HepG2 (cell line): ENCODE measurements around the gene POLR3H. TPM values are rescaled to one million over a fixed set of nuclear protein-coding genes. Genes with fewer than 3 reads are reported as not detected.

ENCODE experiments used
- ARID5B ChIP-seq: IDR thresholded peaks from 2 replicates; pipeline ENCODE4 v1.4.0; 2020; ENCODE audit warnings: mild to moderate bottlenecking, missing genetic modification reagents
- BATF2 ChIP-seq: sonication (generic); formaldehyde crosslinking; IDR thresholded peaks from 2 replicates; pipeline ENCODE4 v1.8.0; 2022; ENCODE audit warnings: mild to moderate bottlenecking, missing genetic modification reagents, moderate library complexity
- CSRNP1 ChIP-seq: sonication (generic); formaldehyde crosslinking; IDR thresholded peaks from 2 replicates; pipeline ENCODE4 v1.8.1; 2023; ENCODE audit warnings: mild to moderate bottlenecking, missing genetic modification reagents
- RARG ChIP-seq: sonication (generic); formaldehyde crosslinking; IDR thresholded peaks from 2 replicates; pipeline ENCODE4 v1.4.0; 2020; ENCODE audit warnings: low read depth, mild to moderate bottlenecking, missing genetic modification reagents
- SALL2 ChIP-seq: sonication (generic); formaldehyde crosslinking; IDR thresholded peaks from 2 replicates; pipeline ENCODE4 v1.8.1; 2023; ENCODE audit warnings: mild to moderate bottlenecking, missing genetic modification reagents, inconsistent platforms
- ZBTB43 ChIP-seq: sonication (generic); formaldehyde crosslinking; conservative IDR thresholded peaks from 2 replicates; pipeline ENCODE4 v1.4.0; 2020; ENCODE audit warnings: missing genetic modification reagents
- ZNF572 ChIP-seq: sonication (generic); formaldehyde crosslinking; IDR thresholded peaks from 2 replicates; pipeline ENCODE4 v1.5.1; 2020; ENCODE audit warnings: mild to moderate bottlenecking, missing genetic modification reagents
- ZNF749 ChIP-seq: sonication (generic); formaldehyde crosslinking; IDR thresholded peaks from 2 replicates; pipeline ENCODE4 v1.8.0; 2022; ENCODE audit warnings: mild to moderate bottlenecking, missing genetic modification reagents, moderate library complexity, borderline replicate concordance
- polyA plus RNA-seq, 8 experiments: library from polyadenylated mRNA; depleted of rRNA in 3 of 8; stranded (reverse) in 7 of 8; unstranded in 1 of 8; fragments of >200 nt; fragmentation: Illumina TruSeq in 4 of 8; extraction: Trizol in 4 of 8; gene quantifications; 2 replicates each; pipeline versions ENCODE4 v1.2.1 to v1.2.3, GENCODE V29; 2011 to 2016; ENCODE audit warnings: low read depth in 4 of 8, missing spikeins in 1 of 8, mixed read lengths in 1 of 8; ENCODE audit not compliant: insufficient read depth in 1 of 8
- total RNA-seq, 5 experiments: library from RNA; depleted of rRNA; stranded (reverse); fragments of >200 nt; fragmentation: Illumina TruSeq; extraction: Trizol; gene quantifications; 2 replicates each; pipeline ENCODE4 v1.2.3, GENCODE V29; 2016; ENCODE audit warnings: low read depth in 1 of 5
- TF ChIP-seq, protein P1 (sequence below): sonication (generic); formaldehyde crosslinking; IDR thresholded peaks from 2 replicates; pipeline ENCODE4 v1.4.0; 2020; ENCODE audit warnings: missing genetic modification reagents, borderline replicate concordance
- TF ChIP-seq, protein P2 (sequence below): sonication (generic); formaldehyde crosslinking; IDR thresholded peaks from 2 replicates; pipeline ENCODE4 v1.9.0; 2021; ENCODE audit warnings: missing genetic modification reagents, borderline replicate concordance

The POLR3H gene
- total and polyA plus RNA-seq, 2 of the 13 experiments (the other 11 are each of a cell fraction or from before 2014, with no cell fraction given), result 10.3 to 28.6 TPM

- TF ChIP-seq CSRNP1 (CRISPR knock-in tag), result no peak; the same call in 1 of the 2 replicates
- TF ChIP-seq ARID5B (CRISPR knock-in tag), result 0 out of 2 replicates have a peak, but pooled peaks have one; percentile 33
- TF ChIP-seq, protein P1, sequence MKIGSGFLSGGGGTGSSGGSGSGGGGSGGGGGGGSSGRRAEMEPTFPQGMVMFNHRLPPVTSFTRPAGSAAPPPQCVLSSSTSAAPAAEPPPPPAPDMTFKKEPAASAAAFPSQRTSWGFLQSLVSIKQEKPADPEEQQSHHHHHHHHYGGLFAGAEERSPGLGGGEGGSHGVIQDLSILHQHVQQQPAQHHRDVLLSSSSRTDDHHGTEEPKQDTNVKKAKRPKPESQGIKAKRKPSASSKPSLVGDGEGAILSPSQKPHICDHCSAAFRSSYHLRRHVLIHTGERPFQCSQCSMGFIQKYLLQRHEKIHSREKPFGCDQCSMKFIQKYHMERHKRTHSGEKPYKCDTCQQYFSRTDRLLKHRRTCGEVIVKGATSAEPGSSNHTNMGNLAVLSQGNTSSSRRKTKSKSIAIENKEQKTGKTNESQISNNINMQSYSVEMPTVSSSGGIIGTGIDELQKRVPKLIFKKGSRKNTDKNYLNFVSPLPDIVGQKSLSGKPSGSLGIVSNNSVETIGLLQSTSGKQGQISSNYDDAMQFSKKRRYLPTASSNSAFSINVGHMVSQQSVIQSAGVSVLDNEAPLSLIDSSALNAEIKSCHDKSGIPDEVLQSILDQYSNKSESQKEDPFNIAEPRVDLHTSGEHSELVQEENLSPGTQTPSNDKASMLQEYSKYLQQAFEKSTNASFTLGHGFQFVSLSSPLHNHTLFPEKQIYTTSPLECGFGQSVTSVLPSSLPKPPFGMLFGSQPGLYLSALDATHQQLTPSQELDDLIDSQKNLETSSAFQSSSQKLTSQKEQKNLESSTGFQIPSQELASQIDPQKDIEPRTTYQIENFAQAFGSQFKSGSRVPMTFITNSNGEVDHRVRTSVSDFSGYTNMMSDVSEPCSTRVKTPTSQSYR, result no peak
- no peak; the same call in 1 of the 2 replicates for TF ChIP-seq ZNF749
- TF ChIP-seq RARG, result no peak
- no peak for TF ChIP-seq ZBTB43 (CRISPR knock-in tag)
- no peak for TF ChIP-seq ZNF572 (CRISPR knock-in tag)
- 0 out of 2 replicates have a peak, but pooled peaks have one; percentile 7 for TF ChIP-seq BATF2 (CRISPR knock-in tag)
- no peak for TF ChIP-seq SALL2 (CRISPR knock-in tag)
- TF ChIP-seq, protein P2, sequence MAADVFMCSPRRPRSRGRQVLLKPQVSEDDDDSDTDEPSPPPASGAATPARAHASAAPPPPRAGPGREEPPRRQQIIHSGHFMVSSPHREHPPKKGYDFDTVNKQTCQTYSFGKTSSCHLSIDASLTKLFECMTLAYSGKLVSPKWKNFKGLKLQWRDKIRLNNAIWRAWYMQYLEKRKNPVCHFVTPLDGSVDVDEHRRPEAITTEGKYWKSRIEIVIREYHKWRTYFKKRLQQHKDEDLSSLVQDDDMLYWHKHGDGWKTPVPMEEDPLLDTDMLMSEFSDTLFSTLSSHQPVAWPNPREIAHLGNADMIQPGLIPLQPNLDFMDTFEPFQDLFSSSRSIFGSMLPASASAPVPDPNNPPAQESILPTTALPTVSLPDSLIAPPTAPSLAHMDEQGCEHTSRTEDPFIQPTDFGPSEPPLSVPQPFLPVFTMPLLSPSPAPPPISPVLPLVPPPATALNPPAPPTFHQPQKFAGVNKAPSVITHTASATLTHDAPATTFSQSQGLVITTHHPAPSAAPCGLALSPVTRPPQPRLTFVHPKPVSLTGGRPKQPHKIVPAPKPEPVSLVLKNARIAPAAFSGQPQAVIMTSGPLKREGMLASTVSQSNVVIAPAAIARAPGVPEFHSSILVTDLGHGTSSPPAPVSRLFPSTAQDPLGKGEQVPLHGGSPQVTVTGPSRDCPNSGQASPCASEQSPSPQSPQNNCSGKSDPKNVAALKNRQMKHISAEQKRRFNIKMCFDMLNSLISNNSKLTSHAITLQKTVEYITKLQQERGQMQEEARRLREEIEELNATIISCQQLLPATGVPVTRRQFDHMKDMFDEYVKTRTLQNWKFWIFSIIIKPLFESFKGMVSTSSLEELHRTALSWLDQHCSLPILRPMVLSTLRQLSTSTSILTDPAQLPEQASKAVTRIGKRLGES (CRISPR knock-in tag), result no peak
Measured at GRCh38 chr22:41544671-41545476, 604 bp upstream of the POLR3H start (continued).
